GM12875 (cell line): ENCODE data around the gene EXOSC1.
"Not testable (repeated sequence)": the region's sequence is repeated elsewhere in the genome, so short reads cannot be mapped to it uniquely, and the experiment has no call there.

Experiments used
- H3K4me3 ChIP-seq: one replicate; pipeline ENCODE4 v1.5.1; 2011; ENCODE audit warnings: low read depth, low read length, control low read depth
- CTCF ChIP-seq: IDR thresholded peaks from 2 replicates; pipeline ENCODE4 v1.5.1; 2011; ENCODE audit warnings: low read depth, mild to moderate bottlenecking, control low read depth, inconsistent platforms, low read length, moderate library complexity, borderline replicate concordance; ENCODE audit not compliant: insufficient read depth

EXOSC1 gene

GRCh38 chr10:97408496-97408992 is 37.3 kb downstream of the EXOSC1 start:
- H3K4me3 ChIP-seq: no peak overlapping the region
- TF ChIP-seq CTCF: no peak

GRCh38 chr10:97407952-97408248 is 37.9 kb downstream of the EXOSC1 start:
- TF ChIP-seq CTCF: no peak
- no peak overlapping the region for H3K4me3 ChIP-seq

GRCh38 chr10:97407211-97407951 is 38.4 kb downstream of the EXOSC1 start:
- TF ChIP-seq CTCF: peak; percentile 73
- H3K4me3 ChIP-seq: peak overlapping the region; percentile 16

GRCh38 chr10:97406483-97406882 is 39.3 kb downstream of the EXOSC1 start:
- H3K4me3 ChIP-seq: not testable (repeated sequence)

GRCh38 chr10:97406064-97406463 is 39.7 kb downstream of the EXOSC1 start:
- no peak for TF ChIP-seq CTCF
- H3K4me3 ChIP-seq: no peak overlapping the region

GRCh38 chr10:97404044-97404443 is 41.8 kb downstream of the EXOSC1 start:
- H3K4me3 ChIP-seq: no peak overlapping the region
- TF ChIP-seq CTCF: no peak

GRCh38 chr10:97401455-97401919 is 44.3 kb downstream of the EXOSC1 start:
- H3K4me3 ChIP-seq: peak overlapping the region; percentile 88
- no peak for TF ChIP-seq CTCF
